Measurements from ENCODE around the gene ARHGAP19.
A peak's percentile ranks its signal among the peaks of the same experiment; 100 is the strongest.

The ARHGAP19 gene

GRCh38 chr10:97329766-97330165, 37.3 kb upstream of the ARHGAP19 start:
- TF ChIP-seq ZFX (IDR thresholded peaks at IDR 0.05) = no peak
- H3K27ac ChIP-seq = peak overlapping the region; percentile 83; the same call in 1 of the 2 replicates

DNA sequence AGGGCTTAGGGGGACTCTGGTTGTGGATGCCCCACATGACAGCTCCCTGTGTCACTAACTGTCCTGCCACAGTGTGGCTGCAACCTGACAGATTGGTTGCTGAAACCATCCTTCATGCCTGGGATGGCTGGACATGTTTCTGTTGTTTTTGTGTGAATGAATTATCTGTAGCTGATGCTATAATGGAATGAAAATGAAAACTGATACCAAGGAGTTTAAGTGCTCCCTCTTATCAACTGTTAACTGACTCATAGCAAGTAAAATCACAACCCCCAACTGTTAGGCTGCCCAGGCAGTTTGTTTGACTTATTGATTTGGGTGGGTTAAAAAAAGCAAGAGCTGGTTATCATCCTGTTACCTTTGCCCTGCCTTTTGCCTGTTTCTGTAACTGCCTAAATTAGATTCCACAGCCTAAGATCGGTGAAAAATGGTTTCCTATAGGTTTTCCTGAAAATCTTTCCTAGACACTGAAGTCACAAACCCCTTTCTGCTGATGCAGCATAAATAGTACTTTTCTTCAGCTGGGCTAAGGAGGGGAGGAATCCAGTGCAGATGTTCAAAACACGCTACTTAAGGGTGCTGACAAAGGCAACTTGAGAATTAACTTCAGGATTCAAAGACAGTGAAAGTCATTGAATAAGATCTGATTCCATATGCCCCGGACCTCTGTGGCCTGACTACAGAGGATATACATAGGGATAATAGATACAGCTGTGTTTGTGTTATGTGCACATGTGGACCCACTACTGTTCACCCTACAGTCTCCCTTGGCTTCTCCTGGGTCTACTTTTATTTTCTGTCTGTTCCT, 36.4 kb upstream of the ARHGAP19 start:
- TF ChIP-seq ZFX (IDR thresholded peaks at IDR 0.05) = no peak
- TF ChIP-seq, protein P1, sequence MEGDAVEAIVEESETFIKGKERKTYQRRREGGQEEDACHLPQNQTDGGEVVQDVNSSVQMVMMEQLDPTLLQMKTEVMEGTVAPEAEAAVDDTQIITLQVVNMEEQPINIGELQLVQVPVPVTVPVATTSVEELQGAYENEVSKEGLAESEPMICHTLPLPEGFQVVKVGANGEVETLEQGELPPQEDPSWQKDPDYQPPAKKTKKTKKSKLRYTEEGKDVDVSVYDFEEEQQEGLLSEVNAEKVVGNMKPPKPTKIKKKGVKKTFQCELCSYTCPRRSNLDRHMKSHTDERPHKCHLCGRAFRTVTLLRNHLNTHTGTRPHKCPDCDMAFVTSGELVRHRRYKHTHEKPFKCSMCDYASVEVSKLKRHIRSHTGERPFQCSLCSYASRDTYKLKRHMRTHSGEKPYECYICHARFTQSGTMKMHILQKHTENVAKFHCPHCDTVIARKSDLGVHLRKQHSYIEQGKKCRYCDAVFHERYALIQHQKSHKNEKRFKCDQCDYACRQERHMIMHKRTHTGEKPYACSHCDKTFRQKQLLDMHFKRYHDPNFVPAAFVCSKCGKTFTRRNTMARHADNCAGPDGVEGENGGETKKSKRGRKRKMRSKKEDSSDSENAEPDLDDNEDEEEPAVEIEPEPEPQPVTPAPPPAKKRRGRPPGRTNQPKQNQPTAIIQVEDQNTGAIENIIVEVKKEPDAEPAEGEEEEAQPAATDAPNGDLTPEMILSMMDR (conservative IDR thresholded peaks at IDR 0.05) = no peak
- H3K27ac ChIP-seq = peak overlapping the region; percentile 83

GRCh38 chr10:97327348-97328294, 35.2 kb upstream of the ARHGAP19 start:
- TF ChIP-seq ZFX (IDR thresholded peaks at IDR 0.05) = peak; percentile 42; the same call in 1 of the 2 replicates
- TF ChIP-seq, protein P1 (conservative IDR thresholded peaks at IDR 0.05) = no peak
- H3K27ac ChIP-seq = peak overlapping the region; percentile 83

DNA sequence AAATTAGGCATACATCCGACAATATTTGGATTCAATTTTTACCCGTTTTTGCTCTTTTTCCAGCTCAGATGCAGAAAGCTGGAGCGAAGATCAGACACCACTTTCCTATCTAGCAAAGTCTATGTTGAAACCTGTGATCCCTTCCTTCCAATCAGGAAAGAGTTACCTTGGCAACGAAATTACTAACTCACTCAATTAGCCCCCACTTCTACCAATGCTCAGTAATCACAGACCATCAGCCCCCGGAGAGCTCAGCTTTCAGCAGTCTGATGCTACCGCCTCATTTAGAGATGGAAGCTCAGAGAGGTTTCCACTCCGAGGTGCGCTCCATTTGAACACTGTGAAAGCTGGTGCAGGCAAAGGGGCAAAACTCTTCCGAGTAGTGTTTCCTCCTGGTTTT, 33.3 kb upstream of the ARHGAP19 start:
- TF ChIP-seq, protein P1 (conservative IDR thresholded peaks at IDR 0.05) = no peak
- H3K27ac ChIP-seq = peak overlapping the region; percentile 83; the same call in 1 of the 2 replicates

GRCh38 chr10:97323501-97323900, 31.1 kb upstream of the ARHGAP19 start:
- H3K27ac ChIP-seq = no peak overlapping the region
- TF ChIP-seq ZFX (IDR thresholded peaks at IDR 0.05) = no peak
- TF ChIP-seq, protein P1 (conservative IDR thresholded peaks at IDR 0.05) = no peak

GRCh38 chr10:97321804-97322190, 29.4 kb upstream of the ARHGAP19 start:
- TF ChIP-seq, protein P1 (conservative IDR thresholded peaks at IDR 0.05) = no peak
- no peak for TF ChIP-seq ZFX (IDR thresholded peaks at IDR 0.05)
- no peak overlapping the region for H3K27ac ChIP-seq

- no peak overlapping the region for H3K27ac ChIP-seq
- TF ChIP-seq, protein P1 (conservative IDR thresholded peaks at IDR 0.05) = no peak
- TF ChIP-seq ZFX (IDR thresholded peaks at IDR 0.05) = no peak
Measured at GRCh38 chr10:97321032-97321803, 28.8 kb upstream of the ARHGAP19 start.
